ENCODE results near the gene NDUFB1. TPM values are rescaled to one million over a fixed set of nuclear protein-coding genes. Genes with fewer than 3 reads are reported as not detected.

Gene NDUFB1
- total RNA-seq, 2 experiments from 2014 or later = 102 TPM

Other genes starting within 250 kb of the NDUFB1 start
- 1 to 10 TPM; 1.3 to 1.4 TPM for gene FBLN5, start 174.0 kb downstream of the NDUFB1 start, total RNA-seq
- gene TRIP11, start 81.6 kb downstream of the NDUFB1 start, total RNA-seq = 10 to 100 TPM; 33.5 to 35.5 TPM
- 10 to 100 TPM; 28.4 to 29.7 TPM for gene ATXN3, start 15.1 kb downstream of the NDUFB1 start, total RNA-seq
- 100 to 1,000 TPM in 1 of 2 experiments, 10 to 100 TPM in 1; 96.2 to 103 TPM for gene CPSF2, start 263 bp upstream of the NDUFB1 start, total RNA-seq
- not detected for gene SLC24A4, start 201.5 kb upstream of the NDUFB1 start, total RNA-seq

Data from activated CD8-positive, alpha-beta T cell treated with anti-CD3 and anti-CD28 coated beads for 36 hours (primary cell).